H9 (cell line): ENCODE measurements around the gene FAHD2A. TPM values are rescaled to one million over a fixed set of nuclear protein-coding genes. Genes with fewer than 3 reads are reported as not detected.

Experiments
- DNase-seq: peaks from one replicate; pipeline ENCODE4 v3.0.0-alpha.2; 2017
- H2AFZ ChIP-seq: one replicate; pipeline ENCODE4 v1.6.1; 2013; ENCODE audit warnings: mild to moderate bottlenecking, low read length, control low read depth, moderate library complexity
- H2AK5ac ChIP-seq: 2 replicates; pipeline ENCODE4 v1.6.1; 2013; ENCODE audit warnings: low read length, control low read depth, mixed read lengths; ENCODE audit not compliant: insufficient read length
- H2BK120ac ChIP-seq: one replicate; pipeline ENCODE4 v1.6.1; 2013; ENCODE audit warnings: low read depth, mild to moderate bottlenecking, low read length, control low read depth, inconsistent platforms; ENCODE audit not compliant: poor library complexity, severe bottlenecking
- H2BK12ac ChIP-seq: 2 replicates; pipeline ENCODE4 v1.6.1; 2013; ENCODE audit warnings: low read length, control low read depth, mixed read lengths, low read depth; ENCODE audit not compliant: insufficient read length
- H2BK15ac ChIP-seq: 2 replicates; pipeline ENCODE4 v1.6.1; 2013; ENCODE audit warnings: low read depth, low read length, control low read depth
- H2BK20ac ChIP-seq: one replicate; pipeline ENCODE4 v1.6.1; 2013; ENCODE audit warnings: low read depth, mild to moderate bottlenecking, low read length, control low read depth, inconsistent platforms; ENCODE audit not compliant: poor library complexity, severe bottlenecking
- H2BK5ac ChIP-seq: 2 replicates; pipeline ENCODE4 v1.6.1; 2013; ENCODE audit warnings: low read length, control low read depth, mixed read lengths; ENCODE audit not compliant: insufficient read length
- H3K14ac ChIP-seq: 2 replicates; pipeline ENCODE4 v1.6.1; 2013; ENCODE audit warnings: low read length, control low read depth; ENCODE audit not compliant: insufficient read depth
- H3K18ac ChIP-seq: 2 replicates; pipeline ENCODE4 v1.6.1; 2013; ENCODE audit warnings: low read depth, mild to moderate bottlenecking, mixed read lengths, low read length, control low read depth; ENCODE audit not compliant: insufficient read length
- H3K23ac ChIP-seq: 2 replicates; pipeline ENCODE4 v1.6.1; 2013; ENCODE audit warnings: low read length, control low read depth, mixed read lengths, low read depth; ENCODE audit not compliant: insufficient read length
- H3K23me2 ChIP-seq: 2 replicates; pipeline ENCODE4 v1.6.1; 2013; ENCODE audit warnings: low read depth, mild to moderate bottlenecking, mixed read lengths, low read length, control low read depth; ENCODE audit not compliant: insufficient read length, poor library complexity, severe bottlenecking
- H3K27ac ChIP-seq: 2 replicates; pipeline ENCODE4 v1.5.1; 2013; ENCODE audit warnings: low read length, control low read depth, mixed read lengths, low read depth; ENCODE audit not compliant: insufficient read length
- H3K27me3 ChIP-seq: 2 replicates; pipeline ENCODE4 v1.6.1; 2013; ENCODE audit warnings: low read length, control low read depth, inconsistent platforms; ENCODE audit not compliant: insufficient read depth
- H3K4ac ChIP-seq: 2 replicates; pipeline ENCODE4 v1.6.1; 2013; ENCODE audit warnings: low read depth, mild to moderate bottlenecking, control low read depth, inconsistent platforms, low read length, moderate library complexity
- H3K4me1 ChIP-seq: 2 replicates; pipeline ENCODE4 v1.6.1; 2013; ENCODE audit warnings: low read length, control low read depth, inconsistent platforms; ENCODE audit not compliant: insufficient read depth
- H3K4me2 ChIP-seq: 2 replicates; pipeline ENCODE4 v1.6.1; 2013; ENCODE audit warnings: low read length, control low read depth, mixed read lengths; ENCODE audit not compliant: insufficient read length, insufficient read depth
- H3K56ac ChIP-seq: 2 replicates; pipeline ENCODE4 v1.6.1; 2013; ENCODE audit warnings: low read depth, mild to moderate bottlenecking, mixed read lengths, low read length, control low read depth; ENCODE audit not compliant: insufficient read length
- H3K79me1 ChIP-seq: 2 replicates; pipeline ENCODE4 v1.6.1; 2013; ENCODE audit warnings: low read depth, mild to moderate bottlenecking, moderate library complexity, low read length, control low read depth, inconsistent platforms; ENCODE audit not compliant: insufficient read depth, poor library complexity, severe bottlenecking
- H3K79me2 ChIP-seq: 2 replicates; pipeline ENCODE4 v1.6.1; 2013; ENCODE audit warnings: low read length, control low read depth, inconsistent platforms; ENCODE audit not compliant: insufficient read depth
- H3K9ac ChIP-seq: 2 replicates; pipeline ENCODE4 v1.6.1; 2013; ENCODE audit warnings: low read length, control low read depth, mixed read lengths; ENCODE audit not compliant: insufficient read length; ENCODE audit errors: extremely low read depth
- H3K9me3 ChIP-seq: one replicate; pipeline ENCODE4 v1.6.1; 2013; ENCODE audit warnings: low read depth, low read length, inconsistent platforms; ENCODE audit not compliant: control insufficient read depth
- H3T11ph ChIP-seq: one replicate; pipeline ENCODE4 v1.6.1; 2013; ENCODE audit warnings: mild to moderate bottlenecking, low read length, control low read depth, inconsistent platforms
- H4K20me1 ChIP-seq: one replicate; pipeline ENCODE4 v1.6.1; 2013; ENCODE audit not compliant: control insufficient read depth, insufficient read length, insufficient read depth
- H4K5ac ChIP-seq: 2 replicates; pipeline ENCODE4 v1.6.1; 2013; ENCODE audit warnings: low read depth, mild to moderate bottlenecking, mixed read lengths, low read length, control low read depth; ENCODE audit not compliant: insufficient read length
- H4K8ac ChIP-seq: replicated peaks from 2 replicates; pipeline ENCODE4 v1.6.1; 2013; ENCODE audit warnings: low read length, control low read depth, mixed read lengths, low read depth; ENCODE audit not compliant: insufficient read length
- H4K91ac ChIP-seq: 2 replicates; pipeline ENCODE4 v1.6.1; 2013; ENCODE audit warnings: low read depth, mild to moderate bottlenecking, moderate library complexity, mixed read lengths, low read length, control low read depth; ENCODE audit not compliant: insufficient read length
- H3K27ac Mint-ChIP-seq, 3 experiments: 2 replicates in 2 of 3; 3 replicates in 1 of 3; pipeline ENCODE4 v1.8.0; 2020 to 2021; ENCODE audit warnings: mixed read lengths in 3 of 3, mild to moderate bottlenecking in 1 of 3, moderate library complexity in 1 of 3
- H3K27me3 Mint-ChIP-seq: 2 replicates; pipeline ENCODE4 v1.8.0; 2021; ENCODE audit warnings: low read depth, mild to moderate bottlenecking, moderate library complexity, mixed read lengths
- H3K36me3 Mint-ChIP-seq, 3 experiments: 2 replicates in 2 of 3; 3 replicates in 1 of 3; pipeline ENCODE4 v1.8.0; 2020 to 2021; ENCODE audit warnings: low read depth in 3 of 3, mixed read lengths in 3 of 3; ENCODE audit not compliant: insufficient read depth in 1 of 3
- H3K4me1 Mint-ChIP-seq, 2 experiments: 2 replicates each; pipeline ENCODE4 v1.8.0; 2020; ENCODE audit warnings: mixed read lengths in 2 of 2
- H3K4me3 Mint-ChIP-seq, 2 experiments: 2 replicates in 1 of 2; 3 replicates in 1 of 2; pipeline ENCODE4 v1.8.0; 2020 to 2021; ENCODE audit warnings: mild to moderate bottlenecking in 2 of 2, mixed read lengths in 2 of 2, moderate library complexity in 1 of 2
- H3K9me3 Mint-ChIP-seq, 2 experiments: 2 replicates in 1 of 2; 3 replicates in 1 of 2; pipeline ENCODE4 v1.8.0; 2020; ENCODE audit warnings: mild to moderate bottlenecking in 2 of 2, mixed read lengths in 2 of 2, moderate library complexity in 1 of 2
- WGBS: extraction: QIAGEN DNeasy Blood & Tissue Kit; methylation state at CpG from one replicate; pipeline ENCODE4 v1.1.7; 2013; ENCODE audit warnings: missing lambda C conversion rate, low lambda C conversion rate, mixed read lengths; ENCODE audit not compliant: insufficient read length; ENCODE audit errors: extremely low coverage; 5-methylcytosine and 5-hydroxymethylcytosine counted together
- total RNA-seq: library from RNA; stranded (reverse); gene quantifications from 2 replicates; pipeline ENCODE4 v1.2.1, GENCODE V29; 2021
- TF ChIP-seq, protein P1 (sequence below): fragments of 200-600 bp; sonication (generic); conservative IDR thresholded peaks from 3 replicates; pipeline ENCODE4 v1.8.0; 2021; ENCODE audit warnings: antibody characterized with exemption, mild to moderate bottlenecking

The FAHD2A gene
- total RNA-seq, 1 experiment from 2014 or later = 39.8 TPM

DNA sequence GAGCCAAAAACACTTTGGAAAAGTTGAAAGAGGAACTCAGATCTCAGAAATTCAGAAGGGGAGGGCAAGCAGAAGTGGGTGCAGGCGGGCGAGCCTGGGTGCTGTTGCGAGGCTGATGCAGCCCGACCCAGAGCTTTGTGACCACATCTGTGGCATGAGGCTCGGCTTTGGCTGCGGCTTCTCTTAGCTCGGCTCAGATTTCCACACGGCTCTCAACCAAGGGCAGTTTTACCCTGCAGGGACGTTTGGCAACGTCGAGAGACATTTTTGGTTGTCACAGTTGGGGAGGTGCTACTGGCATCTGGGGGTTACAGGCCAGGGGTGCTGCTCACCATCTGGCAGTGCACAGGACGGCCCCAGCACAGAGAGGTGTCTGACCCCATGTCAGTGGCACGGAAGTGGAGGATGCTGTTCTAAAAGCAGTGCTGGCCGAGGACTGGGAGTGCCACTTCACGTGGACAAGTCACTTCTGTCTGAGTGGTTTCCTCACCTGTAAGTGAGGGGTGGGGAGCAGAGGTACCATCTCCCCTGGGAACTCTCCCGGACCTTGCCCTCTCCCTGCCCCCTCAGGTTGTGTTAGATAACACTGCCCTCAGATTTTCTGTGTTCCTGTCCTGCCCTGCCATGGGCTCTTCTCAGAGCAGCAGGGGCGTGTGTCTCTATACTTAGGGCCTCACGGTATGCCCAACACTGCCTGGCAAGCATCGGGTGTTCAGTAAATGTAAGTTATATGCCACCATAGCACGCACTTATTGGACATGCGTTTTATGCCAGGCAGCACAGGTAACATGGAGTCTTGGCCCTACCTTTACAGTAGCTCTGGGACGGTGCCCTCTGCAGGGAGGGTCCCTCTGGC is 48.7 kb upstream of the FAHD2A start:
- Histone ChIP-seq H2BK20ac (no peak overlapping the region), H3K79me1 (no peaks in the 10 kb centered on the region), H3K79me2 (no peaks in the 10 kb centered on the region), H3T11ph (no peak overlapping the region), H2BK5ac (no peak overlapping the region), H3K23ac (no peak overlapping the region), H4K5ac (no peak overlapping the region), H3K4ac (no peak overlapping the region), H2AK5ac (no peak overlapping the region), H4K8ac (no peak overlapping the region), H3K9me3 (no peaks in the 10 kb centered on the region), H3K27ac (no peak overlapping the region), H3K27me3 (no peaks in the 10 kb centered on the region), H3K4me2 (no peak overlapping the region), H3K23me2 (no peaks in the 10 kb centered on the region), H3K18ac (no peak overlapping the region), H4K91ac (no peak overlapping the region), H2BK120ac (no peak overlapping the region), H3K4me1 (no peaks in the 10 kb centered on the region), H3K9ac (no peak overlapping the region), H2BK15ac (no peak overlapping the region), H2AFZ (no peak overlapping the region), H3K56ac (no peak overlapping the region), H3K14ac (no peak overlapping the region), H2BK12ac (no peak overlapping the region), H4K20me1 (no peaks in the 10 kb centered on the region)
- Mint-ChIP-seq H3K9me3 (peaks cover 7% of the 10 kb centered on the region in 2 experiments; a peak in 4 of 5 replicates), H3K4me1 (no peaks in the 10 kb centered on the region), H3K4me3 (no peak overlapping the region), H3K27me3 (peaks cover 46% of the 10 kb centered on the region), H3K27ac (no peak overlapping the region), H3K36me3 (no peaks in the 10 kb centered on the region; a peak in 1 of 7 replicates)
- peak; percentile 12 for DNase-seq
- TF ChIP-seq, protein P1, sequence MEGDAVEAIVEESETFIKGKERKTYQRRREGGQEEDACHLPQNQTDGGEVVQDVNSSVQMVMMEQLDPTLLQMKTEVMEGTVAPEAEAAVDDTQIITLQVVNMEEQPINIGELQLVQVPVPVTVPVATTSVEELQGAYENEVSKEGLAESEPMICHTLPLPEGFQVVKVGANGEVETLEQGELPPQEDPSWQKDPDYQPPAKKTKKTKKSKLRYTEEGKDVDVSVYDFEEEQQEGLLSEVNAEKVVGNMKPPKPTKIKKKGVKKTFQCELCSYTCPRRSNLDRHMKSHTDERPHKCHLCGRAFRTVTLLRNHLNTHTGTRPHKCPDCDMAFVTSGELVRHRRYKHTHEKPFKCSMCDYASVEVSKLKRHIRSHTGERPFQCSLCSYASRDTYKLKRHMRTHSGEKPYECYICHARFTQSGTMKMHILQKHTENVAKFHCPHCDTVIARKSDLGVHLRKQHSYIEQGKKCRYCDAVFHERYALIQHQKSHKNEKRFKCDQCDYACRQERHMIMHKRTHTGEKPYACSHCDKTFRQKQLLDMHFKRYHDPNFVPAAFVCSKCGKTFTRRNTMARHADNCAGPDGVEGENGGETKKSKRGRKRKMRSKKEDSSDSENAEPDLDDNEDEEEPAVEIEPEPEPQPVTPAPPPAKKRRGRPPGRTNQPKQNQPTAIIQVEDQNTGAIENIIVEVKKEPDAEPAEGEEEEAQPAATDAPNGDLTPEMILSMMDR = no peak
- no CpG with 5 or more reads among the region's 22 CpGs for WGBS
